ENCODE results near the gene CROCC. TPM values are rescaled to one million over a fixed set of nuclear protein-coding genes. Genes with fewer than 3 reads are reported as not detected.
"Not testable (repeated sequence)": the region's sequence is repeated elsewhere in the genome, so short reads cannot be mapped to it uniquely, and the experiment has no call there.

CROCC gene
- total RNA-seq, 4 donors from 2014 or later: 8.0 to 34.5 (median 30.0) TPM

- peaks cover 0 to 16% (median 5%) of the 10 kb centered on the region in 3 donors for H3K4me1 ChIP-seq
Measured at GRCh38 chr1:16895598-16896315, 26.0 kb upstream of the CROCC start, which contains the start of gene RNU1-2. RNU1-2 (plus strand) TSS chr1:16895980.

DNA sequence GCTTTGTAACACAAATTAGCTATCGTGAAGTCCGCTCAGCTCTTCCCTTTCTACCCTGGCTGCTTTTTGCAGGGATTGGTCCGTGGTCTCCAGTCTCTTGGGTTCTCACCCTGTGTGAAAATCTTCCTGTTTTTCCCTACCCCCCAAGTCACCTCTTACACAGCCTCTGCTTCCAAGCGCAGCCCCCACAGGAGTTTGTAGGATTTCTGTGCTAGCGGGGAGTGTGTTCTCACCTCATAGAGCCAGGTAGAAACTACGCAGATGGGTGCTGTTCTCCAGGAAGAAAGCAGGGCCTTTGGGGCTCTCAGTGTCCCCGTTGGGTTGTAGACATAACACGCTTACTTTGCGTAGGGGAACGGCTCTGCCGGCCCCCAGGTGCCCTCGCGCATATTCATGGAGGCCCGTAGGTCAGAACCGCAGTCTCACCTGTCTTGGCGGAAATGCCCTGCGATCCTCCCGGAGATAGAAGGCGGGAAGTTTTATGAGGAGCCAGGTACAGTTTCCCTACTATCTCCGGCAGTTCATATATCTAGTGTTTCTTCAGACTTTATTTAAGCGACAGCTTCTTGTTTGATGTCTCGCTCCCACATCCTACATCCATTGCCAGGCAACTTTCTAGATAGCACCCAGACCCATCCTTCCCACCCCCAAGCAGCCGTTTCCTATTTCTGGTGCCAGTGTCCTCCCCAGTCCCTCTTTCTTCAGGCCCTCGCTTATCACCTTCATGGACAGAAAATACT lies 25.2 kb upstream of the CROCC start:
- not testable (repeated sequence) for H3K27me3 ChIP-seq, H3K9me3 ChIP-seq, ATAC-seq, H3K36me3 ChIP-seq
- H3K27ac ChIP-seq: peak overlapping the region; percentile 84 to 88 (median 86)
- peak overlapping the region; percentile 24 to 36 for H3K4me3 ChIP-seq
- WGBS, 2 donors (ENCODE audit: low coverage in 1 of 2): 22 to 38% methylated on average over 14 to 18 of the region's 24 CpGs
- peaks cover 0 to 16% (median 5%) of the 10 kb centered on the region in 3 donors for H3K4me1 ChIP-seq

More at GRCh38 chr1:16895598-16896315, 26.0 kb upstream of the CROCC start, which contains the start of gene RNU1-2:
- H3K9me3 ChIP-seq, H3K27me3 ChIP-seq, H3K36me3 ChIP-seq: not testable (repeated sequence)
- peak; percentile 99 for ATAC-seq
- Histone ChIP-seq H3K27ac (peak within 1 kb of the TSS; percentile 84 to 99 (median 92)), H3K4me3 (peak within 1 kb of the TSS; percentile 36 to 44)
- TF ChIP-seq POLR2AphosphoS5 (IDR thresholded peaks at IDR 0.05) (peak; percentile 78), POLR2A (IDR thresholded peaks at IDR 0.05) (peak; percentile 65 to 94)
- 0% methylated on average over 7 to 12 of the region's 39 CpGs for WGBS, 2 donors (ENCODE audit: low coverage in 1 of 2)

GRCh38 chr1:16897653-16898052 lies 24.1 kb upstream of the CROCC start:
- H3K9me3 ChIP-seq, H3K27ac ChIP-seq, H3K4me3 ChIP-seq, H3K36me3 ChIP-seq, ATAC-seq, H3K27me3 ChIP-seq: not testable (repeated sequence)
- peaks cover 0 to 16% (median 5%) of the 10 kb centered on the region in 3 donors for H3K4me1 ChIP-seq
- 60 to 75% methylated on average over 1 of the region's 1 CpG for WGBS, 2 donors (ENCODE audit: low coverage in 1 of 2)

DNA sequence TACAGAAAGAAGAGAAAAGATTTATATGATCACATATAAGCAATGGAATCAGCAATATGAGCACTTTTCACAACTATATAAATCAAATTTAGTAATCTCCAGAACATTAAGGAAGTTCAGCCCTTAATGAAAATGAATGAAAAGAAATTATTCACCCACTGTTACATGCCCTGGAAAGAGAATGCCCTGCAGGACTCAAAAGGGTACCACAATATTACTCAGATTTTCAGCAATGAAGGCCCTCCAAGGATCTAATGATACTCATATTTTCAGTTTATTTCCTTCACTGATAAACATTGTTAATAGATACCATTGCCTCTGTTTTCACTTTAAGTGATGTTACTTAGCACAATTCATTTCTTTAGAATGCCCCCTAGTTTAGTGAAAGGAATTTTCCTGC lies 23.4 kb upstream of the CROCC start:
- H3K36me3 ChIP-seq, ATAC-seq, H3K9me3 ChIP-seq, H3K4me3 ChIP-seq, H3K27me3 ChIP-seq, H3K27ac ChIP-seq: not testable (repeated sequence)
- peaks cover 2 to 21% (median 5%) of the 10 kb centered on the region in 3 donors for H3K4me1 ChIP-seq

- not testable (repeated sequence) for H3K27ac ChIP-seq, H3K9me3 ChIP-seq, ATAC-seq, H3K27me3 ChIP-seq, H3K36me3 ChIP-seq, H3K4me3 ChIP-seq
- peaks cover 3 to 25% (median 5%) of the 10 kb centered on the region in 3 donors for H3K4me1 ChIP-seq
- 58 to 73% methylated on average over 2 of the region's 2 CpGs for WGBS, 2 donors (ENCODE audit: low coverage in 1 of 2)
Measured at GRCh38 chr1:16899020-16899419, 22.7 kb upstream of the CROCC start.

- Histone ChIP-seq H3K27ac (no peak overlapping the region), H3K4me1 (peaks cover 5 to 33% (median 5%) of the 10 kb centered on the region in 3 donors), H3K36me3 (no peaks in the 10 kb centered on the region), H3K27me3 (no peaks in the 10 kb centered on the region), H3K4me3 (no peak overlapping the region), H3K9me3 (peaks cover 0 to 6% (median 0%) of the 10 kb centered on the region in 3 donors)
- TF ChIP-seq, protein P1, sequence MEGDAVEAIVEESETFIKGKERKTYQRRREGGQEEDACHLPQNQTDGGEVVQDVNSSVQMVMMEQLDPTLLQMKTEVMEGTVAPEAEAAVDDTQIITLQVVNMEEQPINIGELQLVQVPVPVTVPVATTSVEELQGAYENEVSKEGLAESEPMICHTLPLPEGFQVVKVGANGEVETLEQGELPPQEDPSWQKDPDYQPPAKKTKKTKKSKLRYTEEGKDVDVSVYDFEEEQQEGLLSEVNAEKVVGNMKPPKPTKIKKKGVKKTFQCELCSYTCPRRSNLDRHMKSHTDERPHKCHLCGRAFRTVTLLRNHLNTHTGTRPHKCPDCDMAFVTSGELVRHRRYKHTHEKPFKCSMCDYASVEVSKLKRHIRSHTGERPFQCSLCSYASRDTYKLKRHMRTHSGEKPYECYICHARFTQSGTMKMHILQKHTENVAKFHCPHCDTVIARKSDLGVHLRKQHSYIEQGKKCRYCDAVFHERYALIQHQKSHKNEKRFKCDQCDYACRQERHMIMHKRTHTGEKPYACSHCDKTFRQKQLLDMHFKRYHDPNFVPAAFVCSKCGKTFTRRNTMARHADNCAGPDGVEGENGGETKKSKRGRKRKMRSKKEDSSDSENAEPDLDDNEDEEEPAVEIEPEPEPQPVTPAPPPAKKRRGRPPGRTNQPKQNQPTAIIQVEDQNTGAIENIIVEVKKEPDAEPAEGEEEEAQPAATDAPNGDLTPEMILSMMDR (IDR thresholded peaks at IDR 0.05): no peak
- TF ChIP-seq POLR2A (IDR thresholded peaks at IDR 0.05) (no peak), POLR2AphosphoS5 (IDR thresholded peaks at IDR 0.05) (no peak), EP300 (IDR thresholded peaks at IDR 0.05) (no peak)
- WGBS, 2 donors (ENCODE audit: low coverage in 1 of 2): 34 to 66% methylated on average over 2 of the region's 2 CpGs
- no peak for ATAC-seq
Measured at GRCh38 chr1:16900751-16901150, 21.0 kb upstream of the CROCC start.

DNA sequence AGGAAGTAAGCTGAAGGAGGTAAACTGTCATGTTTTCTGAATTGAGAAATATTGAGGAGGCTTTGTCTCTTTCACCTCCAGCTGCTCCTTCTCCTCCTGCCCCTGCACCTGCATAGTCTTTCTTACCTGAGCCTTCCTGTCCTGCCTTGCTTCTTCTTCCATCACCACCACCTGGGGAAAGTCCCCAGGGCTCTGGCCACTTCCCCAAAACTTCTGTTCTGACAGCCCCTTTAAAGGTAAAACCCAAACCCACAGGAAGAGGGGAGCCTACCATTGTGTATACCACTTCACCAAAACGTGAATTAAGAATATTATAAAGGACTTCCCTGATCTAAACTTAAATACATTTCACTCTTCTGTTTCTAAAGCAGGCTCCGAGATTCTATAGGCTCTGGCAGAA lies 20.4 kb upstream of the CROCC start:
- H3K27me3 ChIP-seq, ATAC-seq, H3K36me3 ChIP-seq, H3K27ac ChIP-seq, H3K4me3 ChIP-seq: not testable (repeated sequence)
- Histone ChIP-seq H3K9me3 (peaks cover 0 to 12% (median 0%) of the 10 kb centered on the region in 3 donors), H3K4me1 (peaks cover 5 to 37% (median 5%) of the 10 kb centered on the region in 3 donors)
- WGBS, 2 donors (ENCODE audit: low coverage in 1 of 2): 61 to 83% methylated on average over 2 of the region's 2 CpGs

- TF ChIP-seq POLR2A (IDR thresholded peaks at IDR 0.05): no peak
- TF ChIP-seq EP300 (IDR thresholded peaks at IDR 0.05): no peak
- TF ChIP-seq, protein P1 (IDR thresholded peaks at IDR 0.05): no peak
- no peak for TF ChIP-seq POLR2AphosphoS5 (IDR thresholded peaks at IDR 0.05)
- no peaks in the 10 kb centered on the region for H3K27me3 ChIP-seq
- WGBS, 2 donors (ENCODE audit: low coverage in 1 of 2): 45 to 46% methylated on average over 2 of the region's 2 CpGs
- no peak for ATAC-seq
- peak overlapping the region; percentile 92 to 95 (median 93) for H3K27ac ChIP-seq
- H3K4me3 ChIP-seq: no peak overlapping the region
- H3K9me3 ChIP-seq: peaks cover 0 to 17% (median 0%) of the 10 kb centered on the region in 3 donors
- H3K4me1 ChIP-seq: peaks cover 0 to 29% (median 5%) of the 10 kb centered on the region in 3 donors
- H3K36me3 ChIP-seq: no peaks in the 10 kb centered on the region
Measured at GRCh38 chr1:16903054-16903453, 18.7 kb upstream of the CROCC start.

All from gastroesophageal sphincter (tissue), 4 donors.